Liver (tissue), 3 donors: ENCODE results near the gene SANBR.

ENCODE experiments used
- GABPA ChIP-seq, 2 donors: IDR thresholded peaks in 1 of 2; conservative IDR thresholded peaks in 1 of 2; 2 replicates each; pipeline ENCODE4 v1.6.1; 2016; ENCODE audit warnings: antibody characterized with exemption in 2 of 2, mild to moderate bottlenecking in 1 of 2, moderate library complexity in 1 of 2
- RXRA ChIP-seq, 2 donors: IDR thresholded peaks; 2 replicates each; pipeline ENCODE4 v1.6.1; 2017 to 2018; ENCODE audit warnings: antibody characterized with exemption in 2 of 2, mild to moderate bottlenecking in 1 of 2
- YY1 ChIP-seq: IDR thresholded peaks from 2 replicates; pipeline ENCODE4 v1.6.1; 2016; ENCODE audit warnings: antibody characterized with exemption, mild to moderate bottlenecking
- TF ChIP-seq, protein P1 (sequence below): fragments of 150-350 bp; IDR thresholded peaks from 2 replicates; pipeline ENCODE4 v1.5.1; 2017; ENCODE audit warnings: improper control_type of control experiment, low read depth, low read length; ENCODE audit not compliant: missing input control
- donor health status: healthy.
- donor health status: healthy.

GRCh38 chr2:61018798-61019197, 46.9 kb upstream of the SANBR start:
- TF ChIP-seq RXRA (IDR thresholded peaks at IDR 0.05) (no peak), YY1 (no peak), GABPA (IDR thresholded peaks at IDR 0.05 in 1 of 2, conservative IDR thresholded peaks at IDR 0.05 in 1 of 2) (no peak)
- TF ChIP-seq, protein P1, sequence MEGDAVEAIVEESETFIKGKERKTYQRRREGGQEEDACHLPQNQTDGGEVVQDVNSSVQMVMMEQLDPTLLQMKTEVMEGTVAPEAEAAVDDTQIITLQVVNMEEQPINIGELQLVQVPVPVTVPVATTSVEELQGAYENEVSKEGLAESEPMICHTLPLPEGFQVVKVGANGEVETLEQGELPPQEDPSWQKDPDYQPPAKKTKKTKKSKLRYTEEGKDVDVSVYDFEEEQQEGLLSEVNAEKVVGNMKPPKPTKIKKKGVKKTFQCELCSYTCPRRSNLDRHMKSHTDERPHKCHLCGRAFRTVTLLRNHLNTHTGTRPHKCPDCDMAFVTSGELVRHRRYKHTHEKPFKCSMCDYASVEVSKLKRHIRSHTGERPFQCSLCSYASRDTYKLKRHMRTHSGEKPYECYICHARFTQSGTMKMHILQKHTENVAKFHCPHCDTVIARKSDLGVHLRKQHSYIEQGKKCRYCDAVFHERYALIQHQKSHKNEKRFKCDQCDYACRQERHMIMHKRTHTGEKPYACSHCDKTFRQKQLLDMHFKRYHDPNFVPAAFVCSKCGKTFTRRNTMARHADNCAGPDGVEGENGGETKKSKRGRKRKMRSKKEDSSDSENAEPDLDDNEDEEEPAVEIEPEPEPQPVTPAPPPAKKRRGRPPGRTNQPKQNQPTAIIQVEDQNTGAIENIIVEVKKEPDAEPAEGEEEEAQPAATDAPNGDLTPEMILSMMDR, result no peak
